ENCODE data around the gene RGL1. TPM values are rescaled to one million over a fixed set of nuclear protein-coding genes. Genes with fewer than 3 reads are reported as not detected.

The RGL1 gene
- total RNA-seq, 1 experiment from 2014 or later: 1.3 TPM

- Histone ChIP-seq H3K9ac (ENCODE audit: low read length) (no peak overlapping the region), H3K4me3 (replicated peaks in 1 of 2; ENCODE audit: low read depth in 1 of 2, low read length in 2 of 2) (no peak overlapping the region), H3K27me3 (ENCODE audit: insufficient read depth, low read length) (no peaks in the 10 kb centered on the region), H3K27ac (ENCODE audit: low read depth, low read length) (no peak overlapping the region), H3K79me2 (ENCODE audit: insufficient read depth, low read length) (no peaks in the 10 kb centered on the region), H3K36me3 (ENCODE audit: control insufficient read depth in 1 of 2, insufficient read depth in 2 of 2, low read length in 2 of 2) (no peaks in the 10 kb centered on the region), H2AFZ (ENCODE audit: low read depth, low read length, poor library complexity, severe bottlenecking) (no peak overlapping the region), H3K4me1 (ENCODE audit: control insufficient read depth in 1 of 2, insufficient read depth in 2 of 2, low read length in 2 of 2) (no peaks in the 10 kb centered on the region), H3K4me2 (ENCODE audit: low read length) (no peak overlapping the region), H4K20me1 (ENCODE audit: insufficient read depth) (no peaks in the 10 kb centered on the region), H3K9me3 (ENCODE audit: control insufficient read depth in 1 of 2, insufficient read depth in 1 of 2, low read depth in 1 of 2, low read length in 2 of 2) (peaks cover 0 to 6% of the 10 kb centered on the region in 2 experiments; a peak in 1 of 4 replicates), H3K9me2 (ENCODE audit: insufficient read depth) (no peaks in the 10 kb centered on the region)
- DNase-seq (ENCODE audit: low read depth, low spot score): no peak
- ChIA-PET CTCF (no interaction called here), RAD21 (ENCODE audit: low non-redundant PET in 1 of 2, low total read pairs in 2 of 2, uncharacterized antibody in 2 of 2, unreplicated experiment in 2 of 2) (no interaction called here), POLR2A (no interaction called here)
- TF ChIP-seq YY1 (IDR thresholded peaks at IDR 0.05; ENCODE audit: extremely low read depth, insufficient replicate concordance, low read depth, low read length): no peak
- no peak for TF ChIP-seq POLR2AphosphoS5 (IDR thresholded peaks at IDR 0.05; ENCODE audit: low read depth, low read length)
- TF ChIP-seq CBX3 (IDR thresholded peaks at IDR 0.05; ENCODE audit: low read depth): no peak
- no peak for TF ChIP-seq EGR1 (IDR thresholded peaks at IDR 0.05; ENCODE audit: low read depth)
- no peak for TF ChIP-seq POLR2A (IDR thresholded peaks at IDR 0.05; ENCODE audit: borderline replicate concordance, extremely low read depth, insufficient read depth, insufficient read length)
- TF ChIP-seq EZH2 (IDR thresholded peaks at IDR 0.05): no peak
- no peak for TF ChIP-seq TCF7L2 (IDR thresholded peaks at IDR 0.05; ENCODE audit: borderline replicate concordance, extremely low read depth, insufficient read depth, insufficient read length)
- no peak for TF ChIP-seq ZNF274 (IDR thresholded peaks at IDR 0.05; ENCODE audit: low read depth, low read length)
- no peak for TF ChIP-seq ZBTB33 (IDR thresholded peaks at IDR 0.05; ENCODE audit: extremely low read depth, insufficient replicate concordance, low read length)
- no peak for TF ChIP-seq EZH2phosphoT487 (IDR thresholded peaks at IDR 0.05; ENCODE audit: borderline replicate concordance)
- intact Hi-C loops (cut with micrococcal nuclease): no loop called here
- ATAC-seq: no peak
- no TSS peak for BruUV-seq (replicated peaks)
Measured at GRCh38 chr1:183770816-183771128, 34.1 kb upstream of the RGL1 start.
